ENCODE measurements around the gene CHRNB4.

CHRNB4 gene

GRCh38 chr15:78658823-78659222 is 17.8 kb upstream of the CHRNB4 start:
- H4K20me1 ChIP-seq (ENCODE audit: control insufficient read depth, insufficient read depth, low read depth, low read length) = no peaks in the 10 kb centered on the region
- H3K79me2 ChIP-seq (ENCODE audit: control insufficient read depth, low read length) = no peaks in the 10 kb centered on the region
- H3K27me3 ChIP-seq (ENCODE audit: control insufficient read depth, low read length) = peaks cover 9% of the 10 kb centered on the region; the same call in 1 of the 2 replicates
- no peaks in the 10 kb centered on the region for H3F3A ChIP-seq (ENCODE audit: control insufficient read depth, insufficient read depth)
- H3K4me3 ChIP-seq (ENCODE audit: low read length) = no peak overlapping the region
- no peaks in the 10 kb centered on the region for H3K36me3 ChIP-seq (ENCODE audit: control insufficient read depth, low read length)
- H3K9me3 ChIP-seq (ENCODE audit: control insufficient read depth, insufficient read depth, low read length) = no peaks in the 10 kb centered on the region
- H3K4me1 ChIP-seq (ENCODE audit: control insufficient read depth, low read length) = peaks cover 4% of the 10 kb centered on the region
- no peaks in the 10 kb centered on the region for H3K9me2 ChIP-seq (replicated peaks; ENCODE audit: control insufficient read depth, low read length)
- TF ChIP-seq EZH2phosphoT487 (IDR thresholded peaks at IDR 0.05; ENCODE audit: borderline replicate concordance, low read length) (no peak), CTCF (IDR thresholded peaks at IDR 0.05; ENCODE audit: low read depth, low read length, poor library complexity, severe bottlenecking) (no peak)
- no peak overlapping the region for H3K4me2 ChIP-seq (ENCODE audit: low read length)
- H3K27ac ChIP-seq (ENCODE audit: low read depth, low read length) = no peak overlapping the region

- H3K4me3 ChIP-seq (ENCODE audit: low read length) = no peak overlapping the region
- H3K27me3 ChIP-seq (ENCODE audit: control insufficient read depth, low read length) = peaks cover 14% of the 10 kb centered on the region
- TF ChIP-seq CTCF (IDR thresholded peaks at IDR 0.05; ENCODE audit: low read depth, low read length, poor library complexity, severe bottlenecking) (no peak), EZH2phosphoT487 (IDR thresholded peaks at IDR 0.05; ENCODE audit: borderline replicate concordance, low read length) (no peak)
- no peaks in the 10 kb centered on the region for H3K9me3 ChIP-seq (ENCODE audit: control insufficient read depth, insufficient read depth, low read length)
- H3K4me1 ChIP-seq (ENCODE audit: control insufficient read depth, low read length) = no peaks in the 10 kb centered on the region
- H3K79me2 ChIP-seq (ENCODE audit: control insufficient read depth, low read length) = no peaks in the 10 kb centered on the region
- H4K20me1 ChIP-seq (ENCODE audit: control insufficient read depth, insufficient read depth, low read depth, low read length) = no peaks in the 10 kb centered on the region
- no peaks in the 10 kb centered on the region for H3K36me3 ChIP-seq (ENCODE audit: control insufficient read depth, low read length)
- no peak overlapping the region for H3K27ac ChIP-seq (ENCODE audit: low read depth, low read length)
- no peak overlapping the region for H3K4me2 ChIP-seq (ENCODE audit: low read length)
- no peaks in the 10 kb centered on the region for H3K9me2 ChIP-seq (replicated peaks; ENCODE audit: control insufficient read depth, low read length)
- H3F3A ChIP-seq (ENCODE audit: control insufficient read depth, insufficient read depth) = no peaks in the 10 kb centered on the region
Measured at GRCh38 chr15:78654272-78654671, 13.3 kb upstream of the CHRNB4 start.

- no peak overlapping the region for H3K27ac ChIP-seq (ENCODE audit: low read depth, low read length)
- no peaks in the 10 kb centered on the region for H4K20me1 ChIP-seq (ENCODE audit: control insufficient read depth, insufficient read depth, low read depth, low read length)
- no peaks in the 10 kb centered on the region for H3K9me3 ChIP-seq (ENCODE audit: control insufficient read depth, insufficient read depth, low read length)
- no peak overlapping the region for H3K4me2 ChIP-seq (ENCODE audit: low read length)
- H3K9me2 ChIP-seq (replicated peaks; ENCODE audit: control insufficient read depth, low read length) = no peaks in the 10 kb centered on the region
- no peaks in the 10 kb centered on the region for H3K4me1 ChIP-seq (ENCODE audit: control insufficient read depth, low read length)
- H3K79me2 ChIP-seq (ENCODE audit: control insufficient read depth, low read length) = no peaks in the 10 kb centered on the region
- no peaks in the 10 kb centered on the region for H3F3A ChIP-seq (ENCODE audit: control insufficient read depth, insufficient read depth)
- H3K27me3 ChIP-seq (ENCODE audit: control insufficient read depth, low read length) = peaks cover 13% of the 10 kb centered on the region
- TF ChIP-seq EZH2phosphoT487 (IDR thresholded peaks at IDR 0.05; ENCODE audit: borderline replicate concordance, low read length) (no peak), CTCF (IDR thresholded peaks at IDR 0.05; ENCODE audit: low read depth, low read length, poor library complexity, severe bottlenecking) (no peak)
- no peak overlapping the region for H3K4me3 ChIP-seq (ENCODE audit: low read length)
- no peaks in the 10 kb centered on the region for H3K36me3 ChIP-seq (ENCODE audit: control insufficient read depth, low read length)
Measured at GRCh38 chr15:78651930-78652615, 11.1 kb upstream of the CHRNB4 start.
